OCI-LY3 (cell line): ENCODE data around the gene PLOD2.

ENCODE experiments used
- H2AFZ ChIP-seq: fragments of 200-600, 300-600 bp; shearing (Covaris generic); 2 replicates; pipeline ENCODE4 v1.6.0; 2014; ENCODE audit warnings: antibody characterized with exemption, low read depth, low read length
- H3K27ac ChIP-seq: fragments of 200-600, 300-600 bp; sonication (generic); 2 replicates; pipeline ENCODE4 v1.5.1; 2014; ENCODE audit warnings: mild to moderate bottlenecking, low read length, moderate library complexity, mixed read lengths
- H3K27me3 ChIP-seq: fragments of 200-600, 300-600 bp; sonication (generic); 2 replicates; pipeline ENCODE4 v1.6.1; 2014; ENCODE audit warnings: low read depth, low read length, mixed read lengths
- H3K36me3 ChIP-seq: fragments of 200-600, 300-600 bp; sonication (generic); replicated peaks from 2 replicates; pipeline ENCODE3; 2014; ENCODE audit warnings: low read depth, low read length, mixed read lengths
- H3K4me1 ChIP-seq: fragments of 300-600, 200-600 bp; sonication (generic); 2 replicates; pipeline ENCODE4 v1.6.1; 2014; ENCODE audit warnings: low read length, mixed read lengths
- H3K4me2 ChIP-seq: fragments of 200-600, 300-600 bp; sonication (generic); 2 replicates; pipeline ENCODE4 v1.6.1; 2014; ENCODE audit warnings: low read length, mixed read lengths
- H3K4me3 ChIP-seq: fragments of 300-600, 200-600 bp; sonication (generic); 2 replicates; pipeline ENCODE4 v1.5.1; 2014; ENCODE audit warnings: antibody characterized with exemption, mild to moderate bottlenecking, low read length, moderate library complexity
- H3K79me2 ChIP-seq: fragments of 300-600, 200-600 bp; shearing (Covaris generic); 2 replicates; pipeline ENCODE4 v1.6.1; 2014; ENCODE audit warnings: mild to moderate bottlenecking, low read length, mixed read lengths
- H3K9ac ChIP-seq: fragments of 300-600, 200-600 bp; shearing (Covaris generic); 2 replicates; pipeline ENCODE4 v1.6.0; 2014; ENCODE audit warnings: mild to moderate bottlenecking, low read length, moderate library complexity
- H3K9me3 ChIP-seq: fragments of 200-600, 300-600 bp; shearing (Covaris generic); 2 replicates; pipeline ENCODE4 v1.6.1; 2014; ENCODE audit warnings: low read length, mixed read lengths; ENCODE audit not compliant: insufficient read depth
- H4K20me1 ChIP-seq: fragments of 200-600, 300-600 bp; sonication (generic); 2 replicates; pipeline ENCODE4 v1.6.1; 2016; ENCODE audit warnings: low read length, mixed read lengths; ENCODE audit not compliant: insufficient read depth
- CTCF ChIP-seq: fragments of 200-600, 300-600 bp; sonication (generic); IDR thresholded peaks from 2 replicates; pipeline ENCODE4 v1.5.1; 2014; ENCODE audit warnings: antibody characterized with exemption, low read length, low read depth
- EZH2phosphoT487 ChIP-seq: fragments of 200-600 bp; shearing (Covaris generic); IDR thresholded peaks from 2 replicates; pipeline ENCODE4 v1.6.1; 2018; ENCODE audit warnings: antibody characterized with exemption, mixed run types, low read depth

Gene PLOD2

GRCh38 chr3:146086211-146086610 lies 74.8 kb downstream of the PLOD2 start:
- peaks cover 12% of the 10 kb centered on the region for H3K4me1 ChIP-seq
- H3K79me2 ChIP-seq, result no peaks in the 10 kb centered on the region
- H3K9ac ChIP-seq, result no peak overlapping the region
- H3K27me3 ChIP-seq, result no peaks in the 10 kb centered on the region
- no peaks in the 10 kb centered on the region for H3K36me3 ChIP-seq
- H3K9me3 ChIP-seq, result no peaks in the 10 kb centered on the region
- H2AFZ ChIP-seq, result no peak overlapping the region
- TF ChIP-seq EZH2phosphoT487 (no peak), CTCF (no peak)
- H4K20me1 ChIP-seq, result no peaks in the 10 kb centered on the region
- H3K27ac ChIP-seq, result no peak overlapping the region
- H3K4me2 ChIP-seq, result no peak overlapping the region
- H3K4me3 ChIP-seq, result no peak overlapping the region

- Histone ChIP-seq H3K9ac (no peak overlapping the region), H3K9me3 (no peaks in the 10 kb centered on the region), H3K27me3 (no peaks in the 10 kb centered on the region), H3K79me2 (no peaks in the 10 kb centered on the region), H3K36me3 (no peaks in the 10 kb centered on the region), H3K4me2 (no peak overlapping the region), H3K27ac (no peak overlapping the region), H2AFZ (no peak overlapping the region), H3K4me3 (no peak overlapping the region), H3K4me1 (peaks cover 7% of the 10 kb centered on the region), H4K20me1 (no peaks in the 10 kb centered on the region)
- TF ChIP-seq CTCF, result no peak
Observed at GRCh38 chr3:146085678-146086077, 75.3 kb downstream of the PLOD2 start.

- H3K4me3 ChIP-seq, result no peak overlapping the region
- no peaks in the 10 kb centered on the region for H3K4me1 ChIP-seq
- H3K4me2 ChIP-seq, result no peak overlapping the region
- H3K27ac ChIP-seq, result no peak overlapping the region
- H3K9ac ChIP-seq, result no peak overlapping the region
- H3K36me3 ChIP-seq, result no peaks in the 10 kb centered on the region
- H3K79me2 ChIP-seq, result no peaks in the 10 kb centered on the region
- H2AFZ ChIP-seq, result peak overlapping the region; percentile 45
- no peaks in the 10 kb centered on the region for H4K20me1 ChIP-seq
- H3K9me3 ChIP-seq, result no peaks in the 10 kb centered on the region
- no peak for TF ChIP-seq EZH2phosphoT487
- TF ChIP-seq CTCF, result no peak
- H3K27me3 ChIP-seq, result no peaks in the 10 kb centered on the region
Observed at GRCh38 chr3:146080578-146080977, 80.4 kb downstream of the PLOD2 start.

GRCh38 chr3:146078031-146078430 lies 83.0 kb downstream of the PLOD2 start:
- H3K36me3 ChIP-seq, result no peaks in the 10 kb centered on the region
- H3K4me3 ChIP-seq, result no peak overlapping the region
- no peaks in the 10 kb centered on the region for H3K4me1 ChIP-seq
- H3K79me2 ChIP-seq, result no peaks in the 10 kb centered on the region
- no peaks in the 10 kb centered on the region for H3K9me3 ChIP-seq
- no peak overlapping the region for H3K4me2 ChIP-seq
- TF ChIP-seq EZH2phosphoT487 (no peak), CTCF (no peak)
- no peaks in the 10 kb centered on the region for H4K20me1 ChIP-seq
- no peaks in the 10 kb centered on the region for H3K27me3 ChIP-seq
- no peak overlapping the region for H3K9ac ChIP-seq
- H3K27ac ChIP-seq, result no peak overlapping the region
- H2AFZ ChIP-seq, result no peak overlapping the region
